Measurements from ENCODE around the gene MYH7B. TPM values are rescaled to one million over a fixed set of nuclear protein-coding genes. Genes with fewer than 3 reads are reported as not detected.

MYH7B gene
- total RNA-seq, 1 donor from 2014 or later, result 0.17 TPM

GRCh38 chr20:34990231-34990630 lies 34.6 kb downstream of the MYH7B start:
- intact Hi-C loops (cut with micrococcal nuclease), result no loop called here

- intact Hi-C loops (cut with micrococcal nuclease), result no loop called here
Observed at GRCh38 chr20:34990661-34991214, 35.1 kb downstream of the MYH7B start.

GRCh38 chr20:34992751-34993417 lies 37.2 kb downstream of the MYH7B start:
- intact Hi-C loops (cut with micrococcal nuclease), result no loop called here

GRCh38 chr20:34993941-34994508 lies 38.4 kb downstream of the MYH7B start:
- intact Hi-C loops (cut with micrococcal nuclease), result no loop called here

GRCh38 chr20:34994509-34995131 lies 39.0 kb downstream of the MYH7B start:
- intact Hi-C loops (cut with micrococcal nuclease), result no loop called here

GRCh38 chr20:34995192-34995591 lies 39.5 kb downstream of the MYH7B start:
- intact Hi-C loops (cut with micrococcal nuclease), result no loop called here

- intact Hi-C loops (cut with micrococcal nuclease), result no loop called here
Observed at GRCh38 chr20:34995696-34996095, 40.0 kb downstream of the MYH7B start.

- intact Hi-C loops (cut with micrococcal nuclease), result no loop called here
Observed at GRCh38 chr20:34996243-34997028, 40.8 kb downstream of the MYH7B start.

- intact Hi-C loops (cut with micrococcal nuclease), result no loop called here
Observed at GRCh38 chr20:34997131-34997561, 41.5 kb downstream of the MYH7B start.

- intact Hi-C loops (cut with micrococcal nuclease), result no loop called here
Observed at GRCh38 chr20:34997774-34998173, 42.1 kb downstream of the MYH7B start.

GRCh38 chr20:34998331-34998950 lies 42.8 kb downstream of the MYH7B start:
- intact Hi-C loops (cut with micrococcal nuclease), result no loop called here

- intact Hi-C loops (cut with micrococcal nuclease), result no loop called here
Observed at GRCh38 chr20:34999021-34999451, 43.4 kb downstream of the MYH7B start.

- intact Hi-C loops (cut with micrococcal nuclease), result no loop called here
Observed at GRCh38 chr20:34999782-35000181, 44.1 kb downstream of the MYH7B start.

GRCh38 chr20:35000311-35000921 lies 44.7 kb downstream of the MYH7B start:
- intact Hi-C loops (cut with micrococcal nuclease), result no loop called here

GRCh38 chr20:35000922-35001595 lies 45.4 kb downstream of the MYH7B start:
- intact Hi-C loops (cut with micrococcal nuclease), result no loop called here

- intact Hi-C loops (cut with micrococcal nuclease), result loop anchor here (1.0 kb wide), 1 partner anchor 127 kb away; no protein-coding TSS in a partner anchor
Observed at GRCh38 chr20:35001596-35002362, 46.1 kb downstream of the MYH7B start.

GRCh38 chr20:35002426-35003210 lies 47.0 kb downstream of the MYH7B start:
- intact Hi-C loops (cut with micrococcal nuclease), result loop anchor here (1.0 kb wide), 1 partner anchor 128 kb away; no protein-coding TSS in a partner anchor
